Activated CD4-positive, alpha-beta T cell treated with anti-CD3 and anti-CD28 coated beads, Interleukin-2, amount 50 U/mL, for 4 hours (primary cell): ENCODE measurements around the gene ZNF526.

Experiments used
- DNase-seq, 2 experiments: peaks; one replicate each; pipeline ENCODE4 v3.0.0-alpha.2; 2020

The ZNF526 gene

DNA sequence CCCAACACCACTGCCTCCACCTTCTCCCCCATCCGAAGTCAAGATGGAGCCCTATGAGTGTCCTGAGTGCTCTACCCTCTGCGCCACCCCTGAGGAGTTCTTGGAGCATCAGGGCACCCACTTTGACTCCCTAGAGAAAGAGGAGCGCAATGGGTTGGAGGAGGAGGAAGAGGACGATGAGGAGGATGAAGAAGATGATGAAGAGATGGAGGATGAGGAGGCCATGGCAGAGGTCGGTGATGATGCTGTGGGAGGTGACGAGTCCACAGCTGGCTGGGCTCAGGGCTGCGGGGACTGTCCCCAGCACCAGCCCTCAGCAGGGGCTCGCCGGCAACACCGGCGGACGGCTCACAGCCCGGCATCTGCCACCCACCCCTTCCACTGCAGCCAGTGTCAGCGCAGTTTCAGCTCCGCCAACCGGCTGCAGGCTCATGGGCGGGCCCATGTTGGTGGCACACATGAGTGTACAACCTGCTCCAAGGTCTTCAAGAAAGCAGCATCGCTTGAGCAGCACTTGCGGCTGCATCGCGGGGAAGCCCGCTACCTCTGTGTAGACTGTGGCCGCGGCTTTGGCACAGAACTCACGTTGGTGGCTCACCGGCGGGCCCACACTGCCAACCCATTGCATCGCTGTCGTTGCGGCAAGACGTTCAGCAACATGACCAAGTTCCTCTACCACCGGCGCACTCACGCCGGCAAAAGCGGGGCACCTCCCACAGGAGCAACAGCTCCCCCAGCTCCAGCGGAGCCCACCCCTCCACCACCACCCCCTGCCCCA, 5.0 kb downstream of the ZNF526 start:
- DNase-seq = no peak

DNA sequence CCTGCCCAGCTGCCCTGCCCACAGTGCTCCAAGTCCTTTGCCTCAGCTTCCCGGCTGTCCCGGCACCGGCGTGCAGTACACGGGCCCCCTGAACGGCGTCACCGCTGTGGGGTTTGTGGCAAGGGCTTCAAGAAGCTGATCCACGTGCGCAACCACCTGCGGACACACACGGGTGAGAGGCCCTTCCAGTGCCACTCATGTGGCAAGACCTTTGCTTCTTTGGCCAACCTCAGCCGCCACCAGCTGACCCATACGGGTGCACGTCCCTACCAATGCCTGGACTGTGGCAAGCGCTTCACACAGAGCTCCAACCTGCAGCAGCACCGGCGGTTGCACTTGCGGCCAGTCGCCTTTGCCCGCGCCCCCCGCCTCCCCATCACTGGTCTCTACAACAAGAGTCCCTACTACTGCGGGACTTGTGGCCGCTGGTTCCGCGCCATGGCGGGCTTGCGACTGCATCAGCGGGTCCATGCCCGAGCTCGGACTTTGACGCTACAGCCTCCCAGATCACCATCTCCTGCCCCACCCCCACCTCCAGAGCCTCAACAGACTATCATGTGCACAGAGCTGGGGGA, 5.7 kb downstream of the ZNF526 start:
- no peak for DNase-seq

DNA sequence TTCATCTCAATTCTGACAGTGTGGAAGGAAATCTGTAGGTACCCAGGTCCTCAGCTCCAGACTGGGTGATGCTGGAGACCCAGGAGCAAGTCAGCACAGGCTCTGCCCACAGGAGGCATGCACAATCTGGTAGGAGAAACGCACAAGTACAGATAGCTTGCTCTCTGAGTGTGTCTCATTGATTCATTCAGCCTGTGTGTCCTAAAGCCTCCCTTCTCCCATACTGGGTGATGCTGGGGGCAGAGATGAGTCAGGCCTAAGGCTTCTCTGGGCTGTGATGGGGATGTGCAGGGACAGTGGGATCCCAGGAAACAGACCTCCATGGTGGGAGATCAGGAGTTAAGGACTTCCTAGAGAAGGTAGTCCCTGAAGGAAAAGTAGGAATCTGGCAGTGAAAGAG, 6.8 kb downstream of the ZNF526 start:
- no peak for DNase-seq

DNA sequence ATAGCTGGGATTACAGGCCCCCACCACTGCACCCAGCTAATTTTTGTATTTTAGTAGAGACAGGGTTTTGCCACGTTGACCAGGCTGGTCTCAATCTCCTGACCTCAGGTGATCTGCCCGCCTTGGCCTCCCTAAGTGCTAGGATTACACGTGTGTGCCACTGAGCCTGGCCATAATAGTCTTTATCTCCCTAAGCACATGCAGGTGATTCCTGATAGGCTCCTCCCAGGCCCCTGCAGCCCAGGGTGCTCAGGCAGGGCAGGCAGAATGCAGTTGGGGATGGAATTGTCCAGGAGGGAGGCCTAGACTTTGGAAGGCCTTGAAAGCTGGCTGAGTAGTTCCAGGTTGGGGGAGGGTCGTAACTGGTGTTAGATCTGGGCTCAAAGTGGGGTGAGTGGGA, 8.5 kb downstream of the ZNF526 start:
- no peak for DNase-seq

DNA sequence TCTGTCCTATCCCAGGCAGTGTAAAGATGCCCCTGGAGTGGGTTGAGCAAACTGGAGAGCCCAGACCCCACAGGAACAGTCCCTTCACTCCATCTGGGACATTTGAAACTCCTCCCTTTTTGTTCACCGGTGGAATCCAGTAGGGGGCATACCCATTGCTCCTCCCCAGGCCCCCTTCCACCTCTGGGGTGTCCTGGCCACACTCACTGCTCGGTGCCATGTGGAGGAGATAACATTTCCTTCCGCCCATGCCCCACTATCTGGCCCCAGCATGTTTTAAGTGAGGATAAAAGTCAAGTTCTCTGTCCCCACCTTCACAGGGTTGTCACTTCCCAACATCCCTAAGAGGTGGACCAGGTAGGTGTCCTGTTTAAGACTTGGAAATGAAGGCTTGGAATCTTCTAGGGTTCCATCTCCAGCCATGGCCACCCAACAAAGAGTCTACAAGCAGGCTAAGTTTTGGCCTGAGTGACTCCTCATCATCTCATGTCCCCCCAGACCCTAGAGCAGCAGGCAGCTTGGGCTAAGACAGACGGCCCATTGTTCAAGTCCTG, 9.3 kb downstream of the ZNF526 start:
- no peak for DNase-seq

DNA sequence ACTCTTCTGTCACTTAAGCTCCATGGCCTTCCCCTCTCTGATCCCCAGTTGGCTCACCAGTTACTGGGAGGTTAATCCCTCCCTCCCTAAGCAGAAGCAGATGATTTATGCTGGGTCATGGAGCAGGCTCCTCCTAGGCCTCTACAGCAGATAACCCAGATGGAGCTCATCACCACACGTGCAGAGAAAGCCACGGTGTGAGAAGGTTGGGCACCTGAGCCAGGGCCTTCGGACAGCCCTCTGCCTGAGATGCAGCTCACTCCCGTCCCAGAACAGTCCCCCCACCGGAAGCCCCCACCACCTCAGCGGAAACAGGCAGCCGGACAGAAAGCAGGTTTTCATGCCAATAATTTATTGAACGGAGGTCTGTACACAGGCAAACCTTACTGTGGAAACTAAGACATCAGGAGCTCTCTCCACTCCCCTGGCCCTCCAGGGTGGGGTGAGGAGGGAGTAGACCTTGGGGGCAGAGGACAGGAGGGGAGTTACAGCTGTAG, 9.8 kb downstream of the ZNF526 start:
- no peak for DNase-seq

DNA sequence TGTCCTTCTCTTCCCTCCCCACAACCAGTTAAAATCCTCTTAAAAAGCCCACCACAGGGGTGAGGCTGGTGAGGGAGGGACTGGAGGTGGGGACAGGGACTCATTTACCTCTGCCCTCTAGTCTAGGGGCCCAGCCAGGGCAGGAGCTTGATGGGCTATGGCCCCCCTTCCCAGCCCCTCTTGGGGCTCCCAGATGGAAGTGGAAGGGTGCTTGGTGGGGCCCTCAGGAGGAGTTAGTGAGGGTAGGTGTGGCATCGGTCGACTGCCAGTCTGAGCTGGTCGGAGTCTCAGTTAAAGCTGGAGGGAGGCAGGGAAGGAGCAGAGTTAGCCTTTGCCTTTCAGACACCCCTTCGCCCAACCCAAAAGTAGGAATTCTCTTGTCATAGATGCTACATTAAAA, 10.5 kb downstream of the ZNF526 start:
- DNase-seq = no peak

DNA sequence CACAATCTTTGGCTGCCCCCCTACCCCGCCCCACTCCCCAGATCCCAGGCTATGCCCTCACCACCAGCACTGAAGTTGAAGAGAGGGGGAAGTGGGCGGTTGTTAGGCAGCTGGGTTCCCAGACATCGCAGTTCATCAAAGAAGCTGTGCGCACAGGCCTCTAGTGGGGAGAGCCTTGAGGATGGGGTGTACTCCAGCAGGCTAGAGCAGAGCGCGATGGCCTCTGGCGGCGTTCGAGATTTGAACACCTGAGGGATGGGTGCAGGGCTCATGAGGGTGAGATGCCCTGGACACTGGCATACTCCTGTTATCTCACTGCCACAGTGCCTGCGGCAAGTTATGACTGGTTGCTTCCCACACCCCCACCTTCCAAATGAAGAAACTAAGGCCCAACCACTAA, 12.3 kb downstream of the ZNF526 start:
- DNase-seq = no peak

DNA sequence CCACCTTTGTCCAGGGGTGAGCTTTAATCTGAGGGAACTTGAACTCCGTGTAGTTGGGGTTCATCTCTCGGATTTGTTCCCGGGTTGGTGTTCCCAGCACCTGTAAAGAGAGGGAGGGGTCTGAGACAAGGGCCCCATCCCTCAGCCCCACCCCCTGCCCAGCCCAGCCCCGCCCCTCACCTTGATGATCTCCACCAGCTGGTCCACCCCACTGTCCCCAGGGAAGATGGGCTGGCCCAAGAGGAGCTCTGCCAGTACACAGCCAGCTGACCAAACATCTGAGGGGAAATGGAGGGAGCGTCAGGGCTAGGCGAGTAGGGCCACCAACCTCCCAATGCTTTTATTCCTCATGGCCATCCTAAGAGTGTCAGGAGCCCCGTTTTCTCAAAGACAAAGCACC, 13.0 kb downstream of the ZNF526 start:
- DNase-seq = no peak

DNA sequence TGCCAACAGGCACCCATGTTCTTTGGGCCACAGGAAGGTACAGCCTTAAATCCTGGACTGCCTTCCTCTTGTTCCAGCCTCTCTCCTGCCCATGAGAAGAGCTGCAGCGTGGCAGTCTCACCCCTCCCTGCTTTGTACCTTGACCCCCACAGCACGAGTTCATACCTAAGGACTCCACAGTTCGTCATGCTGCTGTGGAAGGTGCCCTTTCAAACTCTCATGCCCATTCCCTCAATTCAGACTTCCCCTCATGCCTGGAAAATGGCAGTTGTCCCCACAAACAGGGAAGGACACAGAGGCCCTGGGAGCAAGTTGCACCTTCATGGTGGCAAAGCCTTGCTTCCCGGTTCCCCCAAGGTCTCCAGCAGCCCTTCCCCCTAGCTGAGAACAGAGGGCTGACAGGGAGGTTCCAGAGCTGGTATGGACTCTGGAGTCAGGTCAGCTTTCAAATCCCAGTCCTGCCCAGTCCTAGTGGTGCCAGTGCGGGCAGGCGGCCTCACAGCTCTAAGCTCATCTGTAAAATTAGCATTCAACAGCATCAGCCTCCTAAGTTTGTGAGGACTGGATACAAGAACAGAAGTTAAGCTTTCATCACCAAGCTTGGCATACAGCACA, 13.7 kb downstream of the ZNF526 start:
- no peak for DNase-seq

DNA sequence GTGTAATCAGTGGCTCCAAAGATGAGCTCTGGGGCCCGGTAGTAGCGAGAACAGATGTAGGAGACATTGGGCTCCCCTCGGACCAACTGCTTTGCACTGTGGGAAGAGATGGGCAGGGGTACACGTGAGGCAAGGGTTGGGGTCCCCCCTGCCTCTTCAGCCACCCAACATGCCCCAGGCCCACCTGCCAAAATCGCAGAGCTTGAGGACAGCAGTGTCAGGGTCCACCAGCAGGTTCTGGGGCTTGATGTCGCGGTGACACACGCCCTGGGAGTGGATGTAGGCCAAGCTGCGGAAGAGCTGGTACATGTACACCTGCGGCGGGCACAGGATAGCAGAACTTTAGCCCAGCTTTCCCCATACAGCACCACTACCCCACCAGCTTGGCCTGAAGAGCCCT, 14.3 kb downstream of the ZNF526 start:
- DNase-seq = no peak

DNA sequence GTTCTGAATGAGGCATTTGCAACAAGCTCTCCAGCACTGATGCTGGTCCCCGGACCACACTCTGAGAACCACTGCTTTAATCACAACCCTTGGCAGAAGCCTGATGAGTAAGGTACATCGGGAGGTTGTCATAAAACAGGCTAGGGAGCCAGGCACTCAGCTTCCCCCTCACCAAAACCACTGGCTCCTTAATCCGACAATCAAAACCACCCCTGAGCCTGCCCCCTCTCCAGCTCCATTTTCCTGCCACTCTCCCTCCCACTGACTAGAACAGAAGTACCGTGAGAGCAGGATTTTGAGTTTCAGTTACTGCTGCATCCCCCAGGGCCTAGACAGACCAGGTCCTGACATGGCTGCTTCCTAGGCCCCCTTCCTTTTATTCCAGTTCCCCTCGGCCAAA, 15.1 kb downstream of the ZNF526 start:
- DNase-seq = no peak

DNA sequence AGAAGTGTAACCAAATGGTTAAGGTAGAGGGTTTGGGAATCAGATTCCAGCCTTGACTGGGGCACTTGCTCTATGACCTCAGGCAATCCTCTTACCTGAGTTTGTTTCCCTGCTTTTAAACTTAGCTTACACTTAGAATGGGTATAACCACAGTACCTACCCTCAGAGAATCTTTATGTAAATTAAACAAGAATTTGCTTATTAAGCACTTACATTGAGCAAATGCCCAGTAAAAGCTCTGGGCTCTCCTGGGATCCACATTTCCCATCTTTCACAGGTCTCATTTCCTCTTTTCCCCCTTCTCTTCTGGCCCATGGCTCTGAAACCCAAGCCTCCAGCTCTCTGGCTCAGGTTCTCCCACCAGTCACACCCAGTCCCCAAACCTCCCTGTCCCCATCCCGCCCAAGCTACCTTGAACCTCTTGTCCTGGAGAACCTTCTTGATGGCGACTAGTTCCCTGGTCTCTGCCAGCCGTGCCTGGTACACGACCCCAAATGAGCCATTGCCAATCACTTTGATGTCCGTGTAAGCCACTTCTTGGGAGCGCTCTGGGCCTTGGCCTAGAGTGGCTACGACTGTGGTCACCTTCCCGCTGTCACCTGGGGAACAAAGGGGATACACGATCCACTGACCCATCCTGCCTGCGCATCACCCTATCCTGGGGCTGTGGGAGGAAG, 19.6 kb downstream of the ZNF526 start:
- DNase-seq = no peak

DNA sequence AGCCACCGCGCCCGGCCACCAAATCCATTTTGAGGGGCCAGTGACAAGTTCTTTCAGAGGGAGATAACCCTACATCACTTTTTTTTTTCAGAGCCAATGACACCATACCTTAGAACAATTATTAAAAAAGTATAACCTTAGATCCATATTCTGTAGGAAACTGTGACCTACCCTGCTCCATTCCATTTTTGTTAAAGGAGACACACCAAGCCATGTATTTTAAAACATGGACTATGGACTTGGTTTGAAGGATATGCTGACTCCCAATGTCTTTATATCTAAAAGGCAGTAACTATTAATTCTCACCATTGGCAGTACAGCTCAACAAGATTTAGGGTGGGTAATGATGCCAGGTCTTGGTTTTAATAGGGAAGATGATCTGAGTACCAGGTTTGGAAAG, 21.2 kb downstream of the ZNF526 start:
- no peak for DNase-seq

DNA sequence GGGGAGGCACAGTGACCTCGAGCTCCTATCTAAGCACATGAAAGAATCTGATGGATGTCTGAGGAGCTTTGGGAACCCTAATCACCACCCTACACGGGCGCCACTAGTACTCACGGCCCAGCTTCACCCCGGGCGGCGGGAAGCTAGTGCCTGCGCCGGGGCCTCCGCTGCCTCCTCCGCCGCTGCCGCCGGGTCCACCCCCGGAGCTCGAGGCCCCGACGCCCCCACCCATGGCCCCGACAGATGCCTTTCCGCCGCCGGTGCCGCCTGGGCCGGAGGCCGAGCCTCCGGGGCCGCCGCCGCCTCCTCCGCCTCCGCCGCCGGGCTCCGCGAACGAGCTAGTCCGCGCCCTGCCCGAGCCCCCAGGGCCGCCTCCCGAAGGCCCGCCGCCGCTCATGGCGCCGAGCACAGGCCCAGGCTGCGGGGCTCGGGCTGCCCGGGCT, 22.0 kb downstream of the ZNF526 start:
- peak; percentile 21 to 34 for DNase-seq

DNA sequence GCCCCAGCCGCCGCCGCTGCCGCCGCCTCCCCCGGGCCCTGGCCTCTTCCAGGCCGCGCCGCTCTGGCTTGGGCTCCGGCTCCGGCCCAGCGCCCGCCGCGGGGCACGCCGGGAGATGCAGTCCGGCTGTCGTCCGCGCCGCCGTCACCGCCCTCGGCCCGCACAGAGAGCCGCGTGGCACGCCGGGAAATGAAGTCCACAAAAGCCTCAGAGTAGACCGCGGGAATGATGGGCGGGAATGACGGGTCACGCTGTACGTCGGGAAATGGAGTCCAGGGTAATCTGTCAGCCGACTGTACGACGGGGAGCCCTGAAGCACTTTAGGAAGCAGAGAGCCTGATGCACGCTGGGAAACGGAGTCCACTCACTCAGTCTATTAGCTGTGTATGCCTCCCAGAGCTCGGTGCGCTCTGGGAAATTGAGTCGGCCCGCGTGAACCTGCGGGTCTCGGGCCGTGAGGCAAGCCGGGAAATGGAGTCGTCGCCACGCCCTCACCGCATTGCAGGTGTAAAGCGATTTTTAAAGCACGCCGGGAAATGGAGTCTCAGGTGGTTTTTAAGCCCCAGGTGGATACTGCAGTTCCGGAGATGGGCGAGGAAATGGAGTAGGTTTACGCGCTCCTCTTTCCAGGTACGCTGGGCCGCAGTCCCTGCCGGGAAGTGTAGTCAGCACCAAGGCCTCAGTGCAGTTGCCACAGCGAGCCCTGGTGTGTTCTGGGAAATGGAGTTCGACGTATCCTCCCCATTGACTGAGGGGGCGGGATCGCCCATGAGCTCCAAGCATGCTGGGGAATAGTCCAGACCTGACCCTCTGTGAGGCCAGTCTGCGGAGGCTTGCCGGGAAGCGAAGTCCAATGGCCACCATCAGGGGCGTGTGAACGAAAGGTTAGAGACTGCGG, 22.6 kb downstream of the ZNF526 start, which contains the start of gene GSK3A:
Gene GSK3A, minus strand, starts transcription at position 91 of the 898 bp plus-strand sequence. CDS start 137 bp downstream, outside the sequence.
- DNase-seq = peak; percentile 94 to 95

DNA sequence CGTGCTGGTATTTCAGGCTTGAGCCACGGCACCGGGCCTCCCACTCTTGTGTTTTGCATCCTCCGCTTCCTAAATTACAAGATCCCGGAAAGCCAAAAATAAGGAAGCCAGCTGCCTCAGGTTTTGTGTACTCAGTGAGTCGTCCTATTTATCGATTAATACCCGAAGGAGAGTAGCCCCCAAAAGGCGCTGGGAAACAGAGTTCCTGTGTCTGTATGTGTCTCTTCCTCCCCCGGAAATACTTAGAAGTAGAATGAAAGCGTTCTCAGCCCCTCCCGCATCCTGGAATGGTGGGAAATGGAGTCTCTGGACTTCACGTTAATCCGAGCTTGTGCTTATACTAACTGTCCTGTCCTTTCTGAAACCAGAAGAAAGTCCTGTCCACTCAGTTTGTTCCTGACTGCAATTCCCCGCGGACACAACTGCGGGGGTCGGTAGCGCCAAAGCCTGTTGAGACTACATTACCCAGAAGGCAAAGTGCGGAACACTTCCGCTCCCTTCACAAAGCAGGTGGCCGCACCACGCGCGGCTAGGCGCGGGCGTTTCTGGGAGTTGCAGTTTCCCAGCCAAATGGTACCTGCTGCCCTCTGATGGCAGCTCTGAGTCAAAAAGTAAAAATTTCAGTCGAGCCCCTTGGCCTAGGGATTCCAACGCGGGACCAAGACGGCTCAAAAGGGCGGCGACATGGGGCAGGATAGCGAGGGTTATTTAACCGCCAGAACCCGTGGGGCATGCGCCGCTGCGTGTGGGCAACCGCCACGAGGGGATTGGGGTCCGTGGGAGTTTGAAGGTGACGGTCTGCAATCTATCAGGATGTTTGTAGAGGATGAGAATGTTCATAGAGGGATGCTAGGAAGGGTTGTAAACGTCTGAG, 24.5 kb downstream of the ZNF526 start:
- peak; percentile 88 to 89 for DNase-seq

DNA sequence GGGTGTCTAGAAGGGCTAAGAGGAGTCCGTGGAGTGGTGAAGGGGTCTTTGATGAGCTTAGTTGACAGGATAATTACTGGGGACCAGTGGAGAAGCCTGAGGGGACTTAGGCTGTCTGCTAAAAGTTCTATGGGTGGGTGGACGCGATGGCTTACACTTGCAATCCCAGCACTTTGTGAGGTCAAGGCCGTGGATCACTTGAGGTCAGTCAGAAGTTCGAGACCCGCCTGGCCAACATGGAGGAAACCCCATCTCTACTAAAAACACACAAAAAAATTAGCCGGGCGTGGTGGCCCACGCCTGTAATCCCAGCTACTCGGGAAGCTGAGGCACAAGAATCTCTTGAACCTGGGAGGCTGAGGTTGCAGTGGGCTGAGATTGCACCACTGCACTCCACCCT, 25.1 kb downstream of the ZNF526 start:
- no peak for DNase-seq

DNA sequence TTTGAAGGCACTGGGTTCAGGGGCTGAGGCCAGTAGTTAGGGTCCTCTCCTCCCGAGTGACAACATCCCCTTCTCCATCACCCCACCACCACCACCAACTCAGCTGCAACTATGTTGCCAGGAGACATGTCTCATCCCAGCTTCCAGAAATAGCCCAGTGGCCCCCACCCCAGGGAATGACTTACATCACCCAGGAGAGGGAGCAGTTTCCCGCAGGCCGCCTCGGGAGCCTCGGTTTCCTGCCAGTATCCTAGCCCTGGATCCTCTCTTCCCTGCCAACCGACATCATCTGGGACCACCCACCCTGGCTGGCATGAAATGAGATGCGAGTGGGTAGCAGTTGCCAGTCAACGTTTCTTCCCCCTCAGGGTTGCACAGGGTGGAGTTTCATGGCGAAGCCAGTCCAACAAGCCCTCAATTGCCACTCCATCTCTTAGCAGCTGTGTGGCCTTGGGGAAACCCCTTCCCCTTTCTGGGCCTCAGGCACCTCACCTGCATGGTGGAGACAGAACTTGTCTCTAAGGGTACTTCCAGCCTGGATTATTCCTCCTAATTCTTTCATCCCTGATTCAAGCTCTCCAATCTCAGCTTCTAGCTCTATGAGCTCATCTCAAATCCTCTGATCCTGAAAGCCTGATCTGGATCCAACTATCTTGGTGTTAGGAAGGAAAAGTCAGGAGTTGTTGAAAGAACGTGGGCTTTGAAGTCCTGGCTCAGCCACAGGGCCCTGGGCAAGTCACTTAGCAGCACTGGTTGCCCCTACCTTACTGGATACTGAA, 26.2 kb downstream of the ZNF526 start:
- no peak for DNase-seq
